HG03045 (cell line): ENCODE measurements around the gene PGAP1.
"Not testable (repeated sequence)": the region's sequence is repeated elsewhere in the genome, so short reads cannot be mapped to it uniquely, and the experiment has no call there.

Source experiments
- ATAC-seq: cut with Tn5 transposase; IDR thresholded peaks from one replicate; pipeline ENCODE4 v1.9.1; 2021; ENCODE audit warnings: mild to moderate bottlenecking, moderate library complexity; ENCODE audit not compliant: unreplicated experiment

The PGAP1 gene

DNA sequence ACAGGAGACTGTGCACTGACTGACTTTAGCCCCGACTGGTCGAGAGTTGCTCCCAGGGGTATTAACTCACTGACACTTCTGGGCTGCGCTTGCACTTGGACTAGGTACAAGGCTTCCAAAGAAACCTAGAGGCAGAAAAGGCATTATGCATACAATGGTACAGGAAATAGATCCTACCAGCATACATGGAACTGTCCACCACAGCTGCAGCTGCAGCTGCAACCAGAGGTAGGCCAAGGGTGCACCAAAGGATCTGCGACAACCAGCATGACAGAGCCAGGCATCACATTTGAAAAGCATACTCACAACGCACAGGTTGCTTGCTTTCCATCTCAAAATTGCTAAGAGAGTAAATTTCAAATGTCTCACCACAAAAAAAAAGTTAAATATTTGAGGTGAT lies 22.6 kb upstream of the PGAP1 start:
- no peak for ATAC-seq

DNA sequence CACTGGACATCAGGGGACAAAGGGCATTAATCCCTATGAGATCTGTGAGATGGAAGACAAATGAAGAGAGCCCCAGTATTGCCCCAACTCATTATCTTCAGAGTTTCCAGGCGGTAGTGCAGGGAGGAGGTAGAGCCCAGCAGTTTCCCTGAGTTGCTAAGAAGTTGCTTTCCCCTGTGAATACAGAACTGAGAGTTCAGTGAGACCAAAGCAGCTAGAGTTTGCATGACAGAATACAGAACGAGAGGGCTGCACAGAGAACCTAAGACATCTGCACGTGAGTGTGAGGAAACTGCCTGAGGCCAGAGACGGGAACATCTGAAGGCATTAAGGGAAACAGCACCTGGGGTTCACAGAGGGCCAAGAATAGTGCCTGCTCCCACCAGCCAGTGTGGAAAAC lies 18.1 kb upstream of the PGAP1 start:
- peak; percentile 89 for ATAC-seq

DNA sequence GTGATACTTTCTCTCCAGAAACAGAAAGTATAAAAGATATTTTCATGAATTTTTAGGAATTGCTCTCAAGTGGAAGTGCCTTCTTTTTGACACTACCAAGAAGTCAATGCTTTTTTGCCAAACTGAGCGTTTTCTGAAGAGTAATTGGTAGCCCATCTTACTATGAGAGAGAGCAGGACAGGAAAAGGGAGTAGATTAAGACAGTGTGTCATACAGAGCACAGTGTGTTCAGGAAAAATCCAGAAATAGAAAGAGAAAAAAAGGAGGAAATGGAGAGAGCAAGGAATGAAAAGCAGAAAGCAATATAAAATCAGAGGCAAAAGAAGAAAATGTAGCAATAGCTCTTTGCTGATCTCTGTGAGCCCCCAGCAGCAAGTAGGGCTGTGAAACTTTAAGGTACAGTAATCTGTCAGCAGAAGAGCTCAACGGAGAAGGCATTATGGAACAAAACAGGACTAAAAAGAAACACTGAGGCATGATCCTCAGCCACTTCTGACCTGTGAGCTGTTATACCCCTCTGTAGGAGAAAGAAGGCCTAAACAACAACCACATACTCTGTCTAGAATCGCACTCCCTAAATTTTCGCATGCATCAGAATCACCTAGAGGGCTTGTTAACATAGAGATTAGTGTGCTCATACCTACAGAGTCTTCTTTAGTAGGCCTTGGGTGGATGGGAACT lies 15.0 kb upstream of the PGAP1 start:
- ATAC-seq, result no peak

- ATAC-seq, result no peak
Measured at GRCh38 chr2:196939371-196939770, 12.9 kb upstream of the PGAP1 start.

- ATAC-seq, result no peak
Measured at GRCh38 chr2:196935432-196935831, 8.9 kb upstream of the PGAP1 start.

- ATAC-seq, result no peak
Measured at GRCh38 chr2:196934672-196935071, 8.2 kb upstream of the PGAP1 start.

DNA sequence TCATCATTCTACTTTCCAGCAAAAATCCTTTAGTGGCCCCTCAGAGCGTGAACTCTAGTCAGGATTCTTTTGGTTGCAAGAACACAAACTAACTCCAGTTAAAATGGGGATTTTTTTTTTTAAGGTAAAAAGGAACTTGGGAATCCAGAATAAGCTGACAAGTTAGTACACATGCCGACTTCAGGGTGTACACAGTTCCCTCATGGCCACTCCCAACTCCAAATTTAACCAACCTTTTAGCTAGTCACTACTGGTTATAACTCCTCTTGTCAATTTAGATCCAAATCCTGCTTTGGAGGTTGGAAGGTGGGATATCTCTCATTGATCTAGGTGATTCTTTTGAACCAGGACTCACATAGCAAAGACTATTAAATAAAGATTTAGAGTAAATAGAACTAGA lies 5.0 kb upstream of the PGAP1 start:
- no peak for ATAC-seq

DNA sequence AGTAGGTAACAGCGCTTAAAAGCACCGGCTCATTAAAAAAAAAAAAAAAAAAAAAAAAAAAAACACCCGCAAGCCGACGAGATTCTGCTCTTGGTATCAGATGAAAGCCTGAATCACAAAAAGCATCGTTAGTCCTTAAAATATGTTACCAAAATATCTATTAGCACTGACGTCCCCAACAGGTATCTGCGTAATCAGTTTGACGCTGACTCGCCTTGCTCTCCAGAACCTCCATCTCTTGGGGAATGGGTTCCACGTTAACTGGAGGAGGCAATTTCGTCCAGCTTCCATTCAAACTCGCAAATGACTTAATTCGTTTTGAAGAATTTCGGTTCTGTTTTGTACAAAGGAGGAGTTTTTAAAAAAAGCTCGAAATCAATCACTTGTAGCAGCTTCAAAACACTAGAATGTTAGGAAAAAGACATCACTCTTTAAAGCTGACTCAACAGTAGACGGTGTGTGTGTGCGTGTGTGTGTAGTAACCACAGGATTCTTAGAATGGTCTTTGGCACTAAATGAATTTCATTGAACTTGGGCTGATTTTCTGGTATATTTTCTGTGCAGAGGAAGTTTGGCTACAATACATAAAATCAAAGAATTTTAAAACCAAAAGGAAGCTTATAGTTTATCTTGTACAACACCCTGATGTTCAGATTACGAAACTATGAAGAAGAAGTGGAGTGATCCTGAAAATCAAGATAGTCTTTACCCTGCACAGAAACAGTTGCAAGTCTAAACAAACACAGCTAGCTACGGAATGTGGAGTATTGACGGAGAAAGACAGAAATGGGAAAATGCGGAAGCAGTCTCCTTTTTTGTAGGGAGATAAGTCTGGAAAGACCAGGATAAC lies 1.1 kb upstream of the PGAP1 start:
- ATAC-seq, result no peak

- ATAC-seq, result peak; percentile 47
Measured at GRCh38 chr2:196925768-196926561, 542 bp downstream of the PGAP1 start.

DNA sequence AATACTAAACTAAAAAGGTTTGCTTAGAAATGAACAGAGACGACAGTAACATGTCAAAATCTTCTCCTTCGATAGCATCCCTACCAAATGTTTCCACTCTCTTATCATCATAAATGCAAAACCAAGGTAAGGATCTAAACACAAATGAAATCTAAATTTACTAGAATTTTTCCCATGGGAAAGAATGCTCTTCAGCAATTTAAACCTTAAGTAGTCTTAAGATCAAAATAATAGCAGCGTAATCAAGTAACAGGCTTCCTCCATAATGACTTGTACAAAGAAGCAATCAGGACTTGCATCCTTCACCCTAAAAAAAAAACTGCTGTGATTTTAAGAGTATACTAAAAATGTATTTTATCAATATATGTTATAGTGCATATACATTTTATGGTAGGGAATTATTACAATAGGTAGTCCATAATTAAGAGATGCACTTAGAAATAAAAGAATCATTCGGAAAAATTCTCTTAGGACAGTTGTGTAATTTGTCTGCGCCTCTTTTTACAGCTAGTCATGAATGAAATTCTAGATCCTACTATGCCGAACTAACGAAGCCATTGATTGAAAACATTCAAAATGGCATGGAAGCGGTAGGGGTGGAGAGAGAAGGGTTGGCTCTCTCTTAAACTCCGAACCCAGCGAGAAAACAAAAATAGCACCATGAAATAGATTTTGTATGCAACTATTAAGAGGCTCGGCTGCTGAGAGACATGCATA lies 1.3 kb downstream of the PGAP1 start:
- no peak for ATAC-seq

- no peak for ATAC-seq
Measured at GRCh38 chr2:196924051-196924450, 2.5 kb downstream of the PGAP1 start.

DNA sequence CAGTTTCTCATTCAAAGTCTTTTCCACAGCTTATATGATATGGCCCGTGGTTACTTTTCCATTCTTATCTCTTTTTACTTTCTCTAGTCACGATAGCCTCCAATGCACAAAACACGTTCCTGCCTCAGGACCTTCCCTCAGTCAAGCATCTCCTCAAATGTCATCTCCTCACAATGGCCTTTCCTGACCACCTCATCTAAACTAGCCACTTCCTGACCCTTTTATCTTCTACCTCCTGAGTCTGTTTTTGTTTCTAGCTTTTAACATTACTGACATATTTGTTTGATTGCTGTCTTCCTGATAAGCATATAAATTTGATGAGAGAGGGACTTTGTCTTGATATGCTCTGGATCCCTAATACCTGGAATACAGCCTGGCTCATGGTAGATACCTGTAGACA lies 7.6 kb downstream of the PGAP1 start:
- no peak for ATAC-seq

DNA sequence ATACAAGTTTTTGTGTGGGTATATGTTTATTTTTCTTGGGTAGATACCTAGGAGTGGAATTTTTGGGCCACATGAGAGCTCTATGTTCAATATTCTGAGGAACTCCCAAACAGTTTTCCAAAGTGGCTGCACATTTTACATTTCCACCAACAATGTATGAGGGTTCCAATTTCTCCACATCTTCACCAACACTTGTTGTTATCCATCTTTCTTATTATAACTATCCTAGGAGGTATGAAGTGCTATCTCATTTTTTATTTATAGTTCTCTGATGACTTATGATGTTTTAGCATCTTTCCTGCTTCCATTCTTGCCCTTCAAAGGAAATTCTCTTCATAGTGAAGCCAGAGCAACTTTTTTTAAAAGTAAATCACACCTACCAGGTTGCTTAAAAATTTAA lies 8.7 kb downstream of the PGAP1 start:
- ATAC-seq, result no peak

DNA sequence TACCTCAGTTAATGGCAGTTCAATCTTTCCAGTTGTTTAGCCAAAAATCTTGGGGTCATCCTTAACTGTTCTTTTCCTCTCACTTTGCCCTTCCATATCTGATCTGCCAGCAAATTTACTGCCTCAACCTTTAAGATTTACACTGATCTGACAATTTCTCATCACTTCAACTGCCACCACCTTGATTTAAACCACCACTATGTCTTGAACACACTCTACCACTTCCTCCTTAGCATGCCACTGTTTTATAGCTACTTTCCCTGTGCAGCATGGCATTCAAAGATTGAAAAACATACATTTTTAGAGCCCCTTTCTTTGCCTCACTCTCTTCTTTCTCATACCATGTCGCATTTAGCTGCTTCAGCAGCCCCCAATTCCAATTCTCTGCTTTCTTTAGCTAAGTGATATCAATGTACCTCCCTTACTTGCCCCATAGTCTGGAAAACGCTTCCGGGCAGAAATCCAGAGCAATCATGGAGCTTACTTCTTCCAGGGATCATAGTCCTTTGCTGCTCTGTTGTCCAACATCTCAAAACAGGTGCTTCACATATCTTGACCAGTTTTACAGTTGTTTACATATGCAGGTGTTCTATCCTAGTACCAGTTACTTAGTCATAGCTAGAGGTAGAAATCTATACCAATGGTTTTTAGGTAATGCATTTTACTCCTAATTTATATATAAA lies 10.9 kb downstream of the PGAP1 start:
- peak; percentile 16 for ATAC-seq

DNA sequence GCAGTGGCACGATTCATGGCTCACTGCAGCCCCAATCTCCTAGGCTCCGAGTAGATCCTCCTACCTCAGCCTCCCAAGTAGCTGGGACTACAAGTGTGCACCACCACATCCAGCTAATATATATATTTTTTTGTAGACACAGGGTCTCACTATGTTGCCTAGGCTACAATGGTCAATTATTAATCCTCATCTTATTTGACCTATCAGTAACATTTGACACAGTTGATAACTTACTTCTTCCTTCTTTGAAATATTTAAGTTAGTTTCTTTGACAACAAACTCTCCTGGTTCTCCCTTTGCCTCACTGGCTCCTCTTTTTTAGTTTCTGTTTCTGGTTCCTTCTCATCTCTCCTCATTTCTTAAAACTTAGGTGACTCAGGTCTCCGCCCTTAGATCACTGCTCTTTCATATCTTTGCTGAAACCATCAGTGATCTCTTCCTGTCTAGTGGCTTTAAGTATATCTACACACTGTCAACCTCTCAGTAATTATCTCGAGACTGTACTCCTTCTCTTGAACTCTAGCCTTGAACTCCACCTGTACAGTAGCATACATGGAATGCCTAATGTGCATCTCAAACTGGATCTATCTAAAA lies 11.5 kb downstream of the PGAP1 start:
- peak; percentile 79 for ATAC-seq

GRCh38 chr2:196913691-196914090 lies 12.8 kb downstream of the PGAP1 start:
- no peak for ATAC-seq

DNA sequence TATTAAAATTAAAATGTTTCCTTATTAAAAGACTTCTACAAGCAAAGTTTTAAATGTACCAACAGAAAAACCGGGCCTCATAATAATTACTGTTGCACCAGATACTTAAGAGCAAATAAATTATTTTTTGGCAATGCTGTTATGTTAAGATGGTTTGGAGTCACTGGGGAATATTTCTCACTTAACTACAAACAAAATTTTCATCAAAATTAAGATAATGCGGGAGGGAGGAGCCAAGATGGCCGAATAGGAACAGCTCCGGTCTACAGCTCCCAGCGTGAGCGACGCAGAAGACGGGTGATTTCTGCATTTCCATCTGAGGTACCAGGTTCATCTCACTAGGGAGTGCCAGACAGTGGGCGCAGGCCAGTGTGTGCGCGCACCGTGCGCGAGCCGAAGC lies 21.1 kb downstream of the PGAP1 start:
- not testable (repeated sequence) for ATAC-seq

GRCh38 chr2:196902828-196903227 lies 23.7 kb downstream of the PGAP1 start:
- ATAC-seq, result no peak

DNA sequence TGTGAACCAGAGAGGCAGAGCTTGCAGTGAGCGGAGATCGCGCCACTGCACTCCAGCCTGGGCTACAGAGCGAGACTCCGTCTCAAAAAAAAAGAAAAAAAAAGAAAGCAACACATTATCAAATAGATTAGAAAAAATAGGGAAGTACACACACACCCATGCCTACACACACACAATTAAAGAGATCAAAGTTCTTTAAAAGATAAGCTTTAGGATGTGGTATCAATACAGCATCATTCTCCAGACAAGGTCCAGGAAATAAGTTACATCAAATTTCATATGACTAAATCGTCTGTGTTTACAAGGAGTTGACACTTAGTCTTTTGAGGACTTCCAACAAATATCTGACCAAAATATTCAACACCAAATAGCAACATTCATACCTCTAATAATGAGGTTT lies 25.7 kb downstream of the PGAP1 start:
- no peak for ATAC-seq

DNA sequence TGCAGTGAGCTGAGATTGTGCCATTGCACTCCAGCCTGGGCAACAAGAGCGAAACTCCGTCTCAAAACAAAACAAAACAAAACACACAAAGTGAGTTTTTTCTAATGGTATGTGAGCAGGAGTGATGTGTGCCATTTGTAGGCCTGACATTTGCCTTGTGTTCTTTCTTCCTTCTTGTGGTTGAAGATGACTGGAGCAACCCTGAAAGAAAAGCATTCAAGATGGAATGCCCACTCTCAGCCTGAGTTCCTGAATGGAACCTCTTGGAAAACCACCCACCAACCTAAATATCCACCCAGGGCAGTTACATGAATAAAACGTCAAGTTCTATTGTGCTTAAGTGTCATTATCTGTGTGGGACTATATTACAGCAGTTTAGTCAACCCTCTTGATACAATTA lies 26.5 kb downstream of the PGAP1 start:
- no peak for ATAC-seq
